GM19351 (cell line): ENCODE data around the gene TMEM59.
"Not testable (repeated sequence)": the region's sequence is repeated elsewhere in the genome, so short reads cannot be mapped to it uniquely, and the experiment has no call there.

Experiments used
- ATAC-seq: cut with Tn5 transposase; IDR thresholded peaks from one replicate; pipeline ENCODE4 v1.9.1; 2021; ENCODE audit warnings: mild to moderate bottlenecking, moderate library complexity; ENCODE audit not compliant: unreplicated experiment

The TMEM59 gene

GRCh38 chr1:54053745-54054437 is 887 bp upstream of the TMEM59 start:
- ATAC-seq: no peak

- peak; percentile 16 for ATAC-seq
Observed at GRCh38 chr1:54052431-54052933, 522 bp downstream of the TMEM59 start.

GRCh38 chr1:54051933-54052430 is 1.0 kb downstream of the TMEM59 start:
- ATAC-seq: no peak

GRCh38 chr1:54050435-54050834 is 2.6 kb downstream of the TMEM59 start:
- not testable (repeated sequence) for ATAC-seq

- peak; percentile 54 for ATAC-seq
Observed at GRCh38 chr1:54047384-54048305, 5.4 kb downstream of the TMEM59 start.

GRCh38 chr1:54046671-54047383 is 6.2 kb downstream of the TMEM59 start:
- no peak for ATAC-seq

GRCh38 chr1:54045496-54045895 is 7.5 kb downstream of the TMEM59 start:
- ATAC-seq: no peak

- no peak for ATAC-seq
Observed at GRCh38 chr1:54041806-54042205, 11.2 kb downstream of the TMEM59 start.

GRCh38 chr1:54037476-54037875 is 15.5 kb downstream of the TMEM59 start:
- no peak for ATAC-seq

GRCh38 chr1:54028306-54029251 is 24.4 kb downstream of the TMEM59 start:
- no peak for ATAC-seq

- ATAC-seq: no peak
Observed at GRCh38 chr1:54027848-54028247, 25.2 kb downstream of the TMEM59 start.

- ATAC-seq: not testable (repeated sequence)
Observed at GRCh38 chr1:54024811-54025210, 28.2 kb downstream of the TMEM59 start.

- ATAC-seq: no peak
Observed at GRCh38 chr1:54024358-54024757, 28.6 kb downstream of the TMEM59 start.

GRCh38 chr1:54019562-54020176 is 33.3 kb downstream of the TMEM59 start:
- not testable (repeated sequence) for ATAC-seq

- no peak for ATAC-seq
Observed at GRCh38 chr1:54018635-54019034, 34.4 kb downstream of the TMEM59 start.

- ATAC-seq: no peak
Observed at GRCh38 chr1:54017979-54018378, 35.0 kb downstream of the TMEM59 start, which contains the start of gene LDLRAD1. Gene LDLRAD1, minus strand, starts transcription at chr1:54018186. Its CDS starts 74 bp downstream, at chr1:54018112.

- ATAC-seq: no peak
Observed at GRCh38 chr1:54016343-54017282, 36.4 kb downstream of the TMEM59 start.

- ATAC-seq: no peak
Observed at GRCh38 chr1:54014009-54014629, 38.9 kb downstream of the TMEM59 start.
